Measurements from ENCODE around the gene PHF24.

The PHF24 gene

DNA sequence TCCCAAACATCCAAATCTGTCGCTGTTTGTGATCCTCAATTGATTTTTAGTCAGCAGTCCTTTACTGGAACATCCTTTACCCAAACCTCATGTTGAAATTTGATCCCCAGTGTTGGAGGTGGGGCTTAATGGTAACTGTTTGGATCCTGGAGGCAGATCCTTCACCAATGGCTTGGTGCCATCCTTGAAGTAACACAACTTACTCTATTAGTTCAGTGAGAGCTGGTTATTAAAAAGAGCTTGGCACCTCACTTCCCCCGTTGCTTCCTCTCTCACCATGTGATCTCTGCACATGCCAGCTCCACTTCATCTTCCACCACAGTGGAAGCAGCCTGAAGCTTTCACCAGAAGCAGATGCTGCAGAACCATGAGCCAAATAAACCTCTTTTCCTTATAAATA lies 71.8 kb downstream of the PHF24 start (continued):
- TF ChIP-seq, protein P1, sequence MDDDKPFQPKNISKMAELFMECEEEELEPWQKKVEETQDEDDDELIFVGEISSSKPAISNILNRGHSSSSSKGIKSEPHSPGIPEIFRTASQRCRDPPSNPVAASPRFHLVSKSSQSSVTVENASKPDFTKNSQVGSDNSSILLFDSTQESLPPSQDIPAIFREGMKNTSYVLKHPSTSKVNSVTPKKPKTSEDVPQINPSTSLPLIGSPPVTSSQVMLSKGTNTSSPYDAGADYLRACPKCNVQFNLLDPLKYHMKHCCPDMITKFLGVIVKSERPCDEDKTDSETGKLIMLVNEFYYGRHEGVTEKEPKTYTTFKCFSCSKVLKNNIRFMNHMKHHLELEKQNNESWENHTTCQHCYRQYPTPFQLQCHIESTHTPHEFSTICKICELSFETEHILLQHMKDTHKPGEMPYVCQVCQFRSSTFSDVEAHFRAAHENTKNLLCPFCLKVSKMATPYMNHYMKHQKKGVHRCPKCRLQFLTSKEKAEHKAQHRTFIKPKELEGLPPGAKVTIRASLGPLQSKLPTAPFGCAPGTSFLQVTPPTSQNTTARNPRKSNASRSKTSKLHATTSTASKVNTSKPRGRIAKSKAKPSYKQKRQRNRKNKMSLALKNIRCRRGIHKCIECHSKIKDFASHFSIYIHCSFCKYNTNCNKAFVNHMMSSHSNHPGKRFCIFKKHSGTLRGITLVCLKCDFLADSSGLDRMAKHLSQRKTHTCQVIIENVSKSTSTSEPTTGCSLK (tag by site-specific recombination; IDR thresholded peaks at IDR 0.05): no peak
- no peak for TF ChIP-seq ZNF223 (tag by site-specific recombination; IDR thresholded peaks at IDR 0.05)
- no peak for TF ChIP-seq ZNF16 (tag by site-specific recombination; IDR thresholded peaks at IDR 0.05; ENCODE audit: low read depth)
- TF ChIP-seq FEZF1 (tag by site-specific recombination; IDR thresholded peaks at IDR 0.05): no peak
